Cardiac fibroblast (primary cell): ENCODE data around the gene SAP30L.

Experiments
- DNase-seq, 2 donors: peaks; one replicate each; pipeline versions ENCODE4 v3.0.0 to v3.0.0-alpha.2; 2010; ENCODE audit warnings: low read depth in 2 of 2
- H3K4me3 ChIP-seq, 2 donors: replicated peaks in 1 of 2; 1 replicate in 1 of 2; 2 replicates in 1 of 2; pipeline ENCODE4 v1.5.1; 2011; ENCODE audit warnings: low read depth in 2 of 2, low read length in 2 of 2, mild to moderate bottlenecking in 2 of 2, moderate library complexity in 1 of 2
- TF ChIP-seq, protein P1 (sequence below): IDR thresholded peaks from one replicate; pipeline ENCODE4 v1.5.1; 2011; ENCODE audit warnings: low read depth, mild to moderate bottlenecking, low read length, inconsistent platforms

The SAP30L gene

DNA sequence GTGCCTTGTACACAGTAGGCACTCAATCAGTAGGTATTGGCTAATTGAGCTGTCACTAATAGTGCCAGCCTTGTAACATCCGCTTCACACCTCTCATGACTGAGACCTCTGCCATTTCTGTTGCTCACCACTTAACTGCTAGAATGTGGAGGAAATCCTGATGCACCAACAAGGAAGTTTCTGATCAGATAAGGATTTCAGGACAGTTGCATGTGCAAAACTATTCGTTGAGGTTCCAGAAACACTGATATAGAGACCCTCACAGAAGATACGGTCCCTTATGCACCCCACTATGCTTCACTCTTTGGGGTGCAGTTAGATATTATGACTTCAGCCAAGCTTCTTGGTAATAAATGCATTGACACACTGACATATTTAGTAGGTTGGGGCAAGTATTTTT lies 10.7 kb downstream of the SAP30L start:
- DNase-seq: no peak
- TF ChIP-seq, protein P1, sequence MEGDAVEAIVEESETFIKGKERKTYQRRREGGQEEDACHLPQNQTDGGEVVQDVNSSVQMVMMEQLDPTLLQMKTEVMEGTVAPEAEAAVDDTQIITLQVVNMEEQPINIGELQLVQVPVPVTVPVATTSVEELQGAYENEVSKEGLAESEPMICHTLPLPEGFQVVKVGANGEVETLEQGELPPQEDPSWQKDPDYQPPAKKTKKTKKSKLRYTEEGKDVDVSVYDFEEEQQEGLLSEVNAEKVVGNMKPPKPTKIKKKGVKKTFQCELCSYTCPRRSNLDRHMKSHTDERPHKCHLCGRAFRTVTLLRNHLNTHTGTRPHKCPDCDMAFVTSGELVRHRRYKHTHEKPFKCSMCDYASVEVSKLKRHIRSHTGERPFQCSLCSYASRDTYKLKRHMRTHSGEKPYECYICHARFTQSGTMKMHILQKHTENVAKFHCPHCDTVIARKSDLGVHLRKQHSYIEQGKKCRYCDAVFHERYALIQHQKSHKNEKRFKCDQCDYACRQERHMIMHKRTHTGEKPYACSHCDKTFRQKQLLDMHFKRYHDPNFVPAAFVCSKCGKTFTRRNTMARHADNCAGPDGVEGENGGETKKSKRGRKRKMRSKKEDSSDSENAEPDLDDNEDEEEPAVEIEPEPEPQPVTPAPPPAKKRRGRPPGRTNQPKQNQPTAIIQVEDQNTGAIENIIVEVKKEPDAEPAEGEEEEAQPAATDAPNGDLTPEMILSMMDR: no peak

DNA sequence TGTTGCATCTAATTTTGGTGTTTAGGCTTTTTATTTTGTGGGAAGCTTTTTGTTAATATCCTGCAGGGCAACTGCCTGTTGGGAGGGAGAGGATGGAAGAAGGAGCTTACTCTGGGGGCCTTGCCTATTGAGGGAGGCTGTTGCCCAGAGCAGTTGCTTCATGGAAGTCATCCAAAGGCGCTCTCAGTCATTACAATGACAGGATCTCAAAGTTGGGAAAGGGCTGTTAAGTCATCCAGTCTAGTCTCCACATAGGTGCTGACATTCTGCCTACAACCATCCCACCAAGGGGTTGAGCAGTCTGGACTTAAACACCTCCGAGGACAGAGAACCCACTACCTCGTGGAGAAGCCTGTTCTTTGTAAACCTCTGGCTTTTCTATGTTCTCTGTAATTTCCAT lies 13.2 kb downstream of the SAP30L start:
- H3K4me3 ChIP-seq: no peak overlapping the region
- peak in 1 of 2 donors; percentile 27 for DNase-seq
- TF ChIP-seq, protein P1: no peak

More for the DNA sequence above, 10.7 kb downstream of the SAP30L start:
- H3K4me3 ChIP-seq: no peak overlapping the region

DNA sequence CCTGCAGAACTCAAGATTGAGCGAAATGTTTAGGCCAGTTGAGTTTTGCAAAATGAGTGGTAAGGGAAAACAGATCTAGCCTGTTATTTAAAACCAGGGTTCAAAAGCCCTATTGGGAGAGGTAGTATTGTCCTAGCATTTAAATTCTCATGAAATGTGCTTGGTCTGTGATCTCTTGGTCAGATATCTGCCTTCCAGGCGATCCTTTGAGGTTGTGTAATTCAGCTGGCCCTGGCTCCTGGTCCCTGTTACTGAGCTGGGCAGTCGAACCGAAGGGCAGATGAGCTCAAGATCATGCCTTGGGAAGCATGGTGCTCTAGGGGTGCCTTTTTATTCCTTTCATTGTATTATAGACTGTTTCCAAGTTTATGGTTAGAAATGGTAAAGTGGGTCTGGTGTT lies 14.4 kb downstream of the SAP30L start:
- TF ChIP-seq, protein P1: no peak
- H3K4me3 ChIP-seq: no peak overlapping the region
- DNase-seq: no peak

DNA sequence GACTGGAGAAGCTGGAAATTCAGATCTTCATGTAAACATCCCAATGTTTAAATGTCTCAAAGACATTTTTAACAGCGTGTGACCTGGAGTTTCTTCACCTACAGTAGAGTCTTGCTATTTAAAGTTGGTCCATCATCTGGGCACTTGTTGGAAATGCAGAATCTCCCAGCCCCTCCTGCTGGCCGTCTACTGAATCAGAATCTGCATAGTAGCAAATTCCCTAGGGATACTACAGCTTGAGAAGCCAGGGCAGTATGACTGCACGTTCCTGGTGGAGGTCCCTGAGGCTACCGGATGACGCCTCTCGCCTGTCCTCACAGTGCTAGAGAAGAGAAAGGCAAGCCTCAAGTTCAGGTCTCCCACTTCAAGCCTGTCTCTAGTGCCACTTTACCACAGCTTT lies 15.7 kb downstream of the SAP30L start:
- DNase-seq: peak; percentile 60 to 79
- TF ChIP-seq, protein P1: peak; percentile 40
- H3K4me3 ChIP-seq: no peak overlapping the region

DNA sequence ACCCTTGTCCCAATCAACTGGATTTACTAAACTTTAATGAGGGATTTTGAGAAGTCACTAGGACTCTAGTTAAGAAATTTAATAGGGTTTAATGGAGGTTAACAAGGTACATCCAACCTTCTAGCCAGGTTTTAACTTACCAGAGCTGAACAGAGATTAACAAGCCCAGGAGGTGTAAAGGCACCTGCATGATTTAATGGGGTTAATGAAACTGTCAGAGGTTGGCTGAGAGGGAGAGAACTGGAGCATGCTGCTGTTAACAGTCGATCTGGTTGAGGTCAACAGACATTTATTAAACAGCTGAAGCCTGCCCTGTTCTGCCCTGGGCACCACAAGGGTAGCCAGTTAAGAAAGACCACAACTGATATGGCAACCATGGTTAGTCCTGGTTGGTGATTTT lies 18.6 kb downstream of the SAP30L start:
- no peak for DNase-seq
- TF ChIP-seq, protein P1: no peak
- no peak overlapping the region for H3K4me3 ChIP-seq

DNA sequence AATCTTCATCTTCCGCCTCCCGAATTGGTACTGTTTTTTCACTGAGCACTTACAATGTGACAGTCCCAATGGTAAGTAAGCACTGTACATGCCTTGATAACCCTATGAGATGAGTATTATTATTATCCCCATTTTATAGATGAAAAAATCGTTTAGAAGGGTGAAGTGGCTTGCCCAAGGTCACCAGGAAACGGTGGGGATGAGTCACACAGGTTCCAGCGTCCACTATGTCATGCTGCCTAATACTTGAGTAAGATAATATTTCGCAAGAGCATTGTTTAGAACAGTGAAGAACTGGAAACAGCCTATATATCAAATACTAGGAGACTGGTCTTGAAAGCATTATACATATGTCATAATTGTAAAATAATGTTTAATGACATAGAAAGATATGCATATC lies 19.4 kb downstream of the SAP30L start:
- peak; percentile 76 to 90 for DNase-seq
- TF ChIP-seq, protein P1: no peak
- H3K4me3 ChIP-seq: no peak overlapping the region

DNA sequence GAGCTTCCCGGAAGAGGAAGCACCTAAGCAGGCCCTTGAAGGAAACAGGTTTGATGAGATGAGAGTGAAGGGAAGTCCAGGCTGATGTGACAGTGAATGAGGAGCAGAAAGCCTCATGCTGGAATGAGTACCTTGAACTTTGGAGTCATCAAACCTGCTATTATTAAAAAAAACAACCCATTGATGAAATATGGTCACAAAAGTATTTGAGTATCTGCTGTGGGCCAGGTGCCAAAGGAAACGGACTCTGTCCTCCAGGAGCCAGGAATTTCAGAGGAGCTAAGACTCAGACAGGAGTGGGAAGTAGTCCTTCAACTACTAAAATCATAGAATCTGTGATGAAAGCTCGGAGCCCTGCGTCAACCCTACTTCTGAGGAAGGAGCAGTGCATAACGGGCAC lies 20.4 kb downstream of the SAP30L start:
- no peak for DNase-seq
- TF ChIP-seq, protein P1: no peak
- H3K4me3 ChIP-seq: no peak overlapping the region
